Esophagus squamous epithelium (tissue), 5 donors: Measurements from ENCODE around the gene TCIRG1. TPM values are rescaled to one million over a fixed set of nuclear protein-coding genes. Genes with fewer than 3 reads are reported as not detected.

ENCODE experiments used
- DNase-seq: peaks from one replicate; lab custom pipeline; 2025; lab: John Stamatoyannopoulos, UW
- H3K27ac ChIP-seq, 4 donors: fragments of 200-600 bp; sonication (generic); one replicate each; pipeline ENCODE4 v1.5.1; 2016 to 2019; ENCODE audit warnings: mild to moderate bottlenecking in 1 of 4
- H3K27me3 ChIP-seq, 4 donors: fragments of 200-600 bp; sonication (generic); 1 replicate in 3 of 4; 2 replicates in 1 of 4; pipeline versions ENCODE4 v1.5.1 to v1.6.0; 2017 to 2021; ENCODE audit warnings: antibody characterized with exemption in 1 of 4
- H3K36me3 ChIP-seq, 3 donors: fragments of 200-600 bp; sonication (generic); one replicate each; pipeline ENCODE4 v1.5.1; 2016 to 2019
- H3K4me1 ChIP-seq, 3 donors: fragments of 200-600 bp; sonication (generic); one replicate each; pipeline ENCODE4 v1.5.1; 2017 to 2019
- H3K4me3 ChIP-seq, 4 donors: fragments of 200-600 bp; sonication (generic); 1 replicate in 3 of 4; 2 replicates in 1 of 4; pipeline ENCODE4 v1.5.1; 2016 to 2019; ENCODE audit warnings: mild to moderate bottlenecking in 2 of 4, moderate library complexity in 1 of 4
- H3K9me3 ChIP-seq, 3 donors: fragments of 200-600 bp; sonication (generic); one replicate each; pipeline ENCODE4 v1.5.1; 2016 to 2019
- CTCF ChIP-seq, 6 experiments: fragments of 450-650 bp in 4 of 6; fragments of 200-600 bp in 2 of 6; sonication (generic) in 2 of 6; IDR thresholded peaks; one replicate each; pipeline ENCODE4 v1.5.1; 2016 to 2019; ENCODE audit warnings: antibody characterized with exemption in 6 of 6, mild to moderate bottlenecking in 4 of 6, moderate library complexity in 4 of 6
- POLR2A ChIP-seq, 4 donors: fragments of 450-650 bp; IDR thresholded peaks; one replicate each; pipeline ENCODE4 v1.6.1; 2017; ENCODE audit warnings: antibody characterized with exemption in 4 of 4, mild to moderate bottlenecking in 4 of 4, moderate library complexity in 3 of 4
- WGBS, 2 donors: methylation state at CpG; one replicate each; pipeline ENCODE4 v1.1.5; 2018; 5-methylcytosine and 5-hydroxymethylcytosine counted together
- intact Hi-C: fragments of 100-400 bp; cut with DNase I; formaldehyde crosslinking; loops from one replicate; pipeline ENCODE4 v1.15.0; 2022
- total RNA-seq, 4 donors: library from RNA; depleted of rRNA; stranded (reverse); fragments of >200 nt; gene quantifications; one replicate each; pipeline ENCODE4 v1.1.0, GENCODE V29; 2016
- donor health status: DM: yes; HTN: yes; CAD: no.

TCIRG1 gene
- total RNA-seq, 4 donors from 2014 or later = 46.6 to 70.5 (median 63.5) TPM

- Histone ChIP-seq H3K4me3 (no peak overlapping the region), H3K27ac (no peak overlapping the region), H3K36me3 (peaks cover 0 to 15% (median 0%) of the 10 kb centered on the region in 3 donors), H3K4me1 (peaks cover 6 to 36% (median 12%) of the 10 kb centered on the region in 3 donors), H3K9me3 (no peaks in the 10 kb centered on the region), H3K27me3 (no peaks in the 10 kb centered on the region)
- 95% methylated on average over 7 to 10 of the region's 13 CpGs for WGBS, 2 donors
- intact Hi-C loops = no loop called here
- DNase-seq = no peak
- TF ChIP-seq CTCF (IDR thresholded peaks at IDR 0.05) = no peak
- no peak for TF ChIP-seq POLR2A (IDR thresholded peaks at IDR 0.05)
These were observed 39.6 kb upstream of the TCIRG1 start for GRCh38 chr11:67999201-67999629.

GRCh38 chr11:67999704-68000103 lies 39.1 kb upstream of the TCIRG1 start:
- Histone ChIP-seq H3K27me3 (no peaks in the 10 kb centered on the region), H3K36me3 (peaks cover 0 to 15% (median 0%) of the 10 kb centered on the region in 3 donors), H3K9me3 (no peaks in the 10 kb centered on the region), H3K27ac (no peak overlapping the region), H3K4me3 (no peak overlapping the region), H3K4me1 (peaks cover 6 to 41% (median 16%) of the 10 kb centered on the region in 3 donors)
- intact Hi-C loops = loop anchor here (10.0 kb wide), 1 partner anchor 215 kb away; the partner anchor contains the start of gene KMT5B
- 90 to 100% methylated on average over 1 to 5 of the region's 5 CpGs for WGBS, 2 donors
- DNase-seq = no peak
- TF ChIP-seq POLR2A (IDR thresholded peaks at IDR 0.05) (no peak), CTCF (IDR thresholded peaks at IDR 0.05) (no peak)

GRCh38 chr11:68002575-68002937 lies 36.3 kb upstream of the TCIRG1 start:
- Histone ChIP-seq H3K4me3 (peak overlapping the region in 3 of 4 donors; percentile 60 to 94 (median 82)), H3K27ac (peak overlapping the region in 3 of 4 donors; percentile 80 to 91 (median 90)), H3K36me3 (peaks cover 0 to 5% (median 0%) of the 10 kb centered on the region in 3 donors), H3K9me3 (no peaks in the 10 kb centered on the region), H3K27me3 (no peaks in the 10 kb centered on the region), H3K4me1 (peaks cover 6 to 30% (median 16%) of the 10 kb centered on the region in 3 donors)
- TF ChIP-seq CTCF (IDR thresholded peaks at IDR 0.05) (no peak), POLR2A (IDR thresholded peaks at IDR 0.05) (no peak)
- intact Hi-C loops = loop anchor here (10.0 kb wide), 1 partner anchor 212 kb away; the partner anchor contains the start of gene KMT5B
- 33 to 45% methylated on average over 1 to 7 of the region's 9 CpGs for WGBS, 2 donors
- no peak for DNase-seq

- H3K9me3 ChIP-seq = no peaks in the 10 kb centered on the region
- no peak for TF ChIP-seq POLR2A (IDR thresholded peaks at IDR 0.05)
- TF ChIP-seq CTCF (IDR thresholded peaks at IDR 0.05) = no peak
- intact Hi-C loops = loop anchor here (10.0 kb wide), 1 partner anchor 212 kb away; the partner anchor contains the start of gene KMT5B
- WGBS, 2 donors = 10% methylated on average over 17 of the region's 86 CpGs; no CpG with 5 or more reads in 1 of the 2 donors
- no peaks in the 10 kb centered on the region for H3K27me3 ChIP-seq
- peak overlapping the region; percentile 43 to 91 (median 85) for H3K27ac ChIP-seq
- peaks cover 0 to 5% (median 0%) of the 10 kb centered on the region in 3 donors for H3K36me3 ChIP-seq
- peaks cover 6 to 32% (median 16%) of the 10 kb centered on the region in 3 donors for H3K4me1 ChIP-seq
- no peak for DNase-seq
- peak overlapping the region; percentile 60 to 94 (median 81) for H3K4me3 ChIP-seq
These were observed 35.6 kb upstream of the TCIRG1 start for GRCh38 chr11:68002938-68003845.
